HG03045 (cell line): ENCODE results near the gene ARHGEF5.
A peak's percentile ranks its signal among the peaks of the same experiment; 100 is the strongest.
"Not testable (repeated sequence)": the region's sequence is repeated elsewhere in the genome, so short reads cannot be mapped to it uniquely, and the experiment has no call there.

Experiments
- ATAC-seq: cut with Tn5 transposase; IDR thresholded peaks from one replicate; pipeline ENCODE4 v1.9.1; 2021; ENCODE audit warnings: mild to moderate bottlenecking, moderate library complexity; ENCODE audit not compliant: unreplicated experiment

ARHGEF5 gene

GRCh38 chr7:144355176-144355822, at the start of gene ARHGEF5:
Gene ARHGEF5 (plus strand): TSS chr7:144355402. CDS start chr7:144362670, 7,268 bp downstream.
- peak; percentile 86 for ATAC-seq

GRCh38 chr7:144309702-144310101, 45.5 kb upstream of the ARHGEF5 start:
- ATAC-seq, result not testable (repeated sequence)

GRCh38 chr7:144311218-144311617, 44.0 kb upstream of the ARHGEF5 start:
- ATAC-seq, result not testable (repeated sequence)

GRCh38 chr7:144311872-144312469, 43.2 kb upstream of the ARHGEF5 start, which contains the start of gene OR2A1:
Gene OR2A1 (plus strand): TSS chr7:144312419. CDS start chr7:144318125, 5,706 bp downstream.
- ATAC-seq, result not testable (repeated sequence)

- ATAC-seq, result not testable (repeated sequence)
Observed at GRCh38 chr7:144317537-144317936, 37.7 kb upstream of the ARHGEF5 start.

GRCh38 chr7:144319547-144319946, 35.7 kb upstream of the ARHGEF5 start:
- ATAC-seq, result not testable (repeated sequence)

- ATAC-seq, result not testable (repeated sequence)
Observed at GRCh38 chr7:144321677-144322206, 33.5 kb upstream of the ARHGEF5 start.

GRCh38 chr7:144323359-144323758, 31.8 kb upstream of the ARHGEF5 start:
- not testable (repeated sequence) for ATAC-seq

GRCh38 chr7:144325868-144326267, 29.3 kb upstream of the ARHGEF5 start:
- ATAC-seq, result not testable (repeated sequence)

- ATAC-seq, result not testable (repeated sequence)
Observed at GRCh38 chr7:144330044-144330443, 25.2 kb upstream of the ARHGEF5 start.

- ATAC-seq, result not testable (repeated sequence)
Observed at GRCh38 chr7:144331221-144331995, 23.8 kb upstream of the ARHGEF5 start.

- not testable (repeated sequence) for ATAC-seq
Observed at GRCh38 chr7:144331996-144332288, 23.3 kb upstream of the ARHGEF5 start.

- peak; percentile 24 for ATAC-seq
Observed at GRCh38 chr7:144348625-144349024, 6.6 kb upstream of the ARHGEF5 start.

- not testable (repeated sequence) for ATAC-seq
Observed at GRCh38 chr7:144351667-144352066, 3.5 kb upstream of the ARHGEF5 start.

- ATAC-seq, result not testable (repeated sequence)
Observed at GRCh38 chr7:144356185-144356584, 983 bp downstream of the ARHGEF5 start.

GRCh38 chr7:144356860-144357259, 1.7 kb downstream of the ARHGEF5 start:
- not testable (repeated sequence) for ATAC-seq

- ATAC-seq, result not testable (repeated sequence)
Observed at GRCh38 chr7:144362061-144362460, 6.9 kb downstream of the ARHGEF5 start.

GRCh38 chr7:144365523-144365922, 10.3 kb downstream of the ARHGEF5 start:
- not testable (repeated sequence) for ATAC-seq

GRCh38 chr7:144367250-144367649, 12.0 kb downstream of the ARHGEF5 start:
- ATAC-seq, result not testable (repeated sequence)

- not testable (repeated sequence) for ATAC-seq
Observed at GRCh38 chr7:144369221-144369620, 14.0 kb downstream of the ARHGEF5 start.

- ATAC-seq, result no peak
Observed at GRCh38 chr7:144378651-144379050, 23.4 kb downstream of the ARHGEF5 start.
